KG1 (cell line): ENCODE data around the gene TPPP2.

Experiments
- DNase-seq: peaks from one replicate; lab custom pipeline; 2025; lab: John Stamatoyannopoulos, UW

The TPPP2 gene

GRCh38 chr14:21077672-21078071 lies 47.7 kb downstream of the TPPP2 start:
- no peak for DNase-seq

GRCh38 chr14:21078287-21078686 lies 48.3 kb downstream of the TPPP2 start:
- DNase-seq: no peak

GRCh38 chr14:21078726-21079125 lies 48.7 kb downstream of the TPPP2 start:
- DNase-seq: no peak

GRCh38 chr14:21081521-21082142 lies 51.6 kb downstream of the TPPP2 start:
- DNase-seq: no peak
